Body of pancreas (tissue), 4 donors: ENCODE results near the gene VAV2.

Source experiments
- POLR2A ChIP-seq, 3 donors: fragments of 450-650 bp; IDR thresholded peaks; one replicate each; pipeline ENCODE4 v1.6.1; 2016; ENCODE audit warnings: antibody characterized with exemption in 3 of 3, mild to moderate bottlenecking in 2 of 3
- TF ChIP-seq, protein P1 (sequence below), 7 experiments: fragments of 450-650 bp in 4 of 7; fragments of 200-600 bp in 3 of 7; sonication (generic) in 3 of 7; IDR thresholded peaks; one replicate each; pipeline ENCODE4 v1.5.1; 2016 to 2019; ENCODE audit warnings: antibody characterized with exemption in 7 of 7

DNA sequence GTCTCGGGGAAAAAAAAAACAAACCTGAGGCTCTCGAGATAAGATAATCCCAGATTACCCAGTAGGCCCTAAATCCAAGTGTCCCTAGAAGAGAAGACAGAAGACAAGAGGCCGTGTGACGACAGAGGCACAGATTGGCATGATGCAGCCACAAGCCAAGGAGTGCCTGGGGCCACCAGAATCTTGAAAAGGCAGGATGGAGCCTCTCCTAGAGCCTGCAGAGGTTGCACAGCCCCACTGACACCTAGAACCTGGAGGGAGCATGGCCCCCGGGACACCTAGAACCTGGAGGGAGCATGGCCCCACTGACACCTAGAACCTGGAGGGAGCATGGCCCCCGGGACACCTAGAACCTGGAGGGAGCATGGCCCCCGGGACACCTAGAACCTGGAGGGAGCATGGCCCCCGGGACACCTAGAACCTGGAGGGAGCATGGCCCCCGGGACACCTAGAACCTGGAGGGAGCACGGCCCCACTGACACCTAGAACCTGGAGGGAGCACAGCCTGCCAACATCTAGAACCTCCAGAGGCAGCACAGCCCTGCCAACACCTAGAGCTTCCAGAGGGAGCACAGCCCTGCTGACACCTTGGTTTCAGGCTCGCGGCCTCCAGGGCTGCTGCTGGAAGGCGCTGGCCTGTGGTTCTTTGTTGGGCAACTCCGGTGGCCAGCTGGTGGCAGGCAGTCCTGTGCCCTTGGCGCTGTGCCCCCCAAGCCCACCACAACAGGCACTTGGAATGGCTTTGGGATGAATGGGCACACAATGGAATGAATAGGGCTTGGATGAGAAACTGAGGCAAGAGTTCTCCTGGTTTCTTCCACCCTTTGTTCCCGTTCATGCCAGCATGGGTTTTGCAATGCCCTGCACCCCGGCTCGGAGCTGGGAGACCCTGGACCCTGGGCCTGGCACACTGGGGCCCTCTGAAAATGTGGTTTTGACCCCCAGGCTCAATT is 39.2 kb downstream of the VAV2 start:
- TF ChIP-seq, protein P1, sequence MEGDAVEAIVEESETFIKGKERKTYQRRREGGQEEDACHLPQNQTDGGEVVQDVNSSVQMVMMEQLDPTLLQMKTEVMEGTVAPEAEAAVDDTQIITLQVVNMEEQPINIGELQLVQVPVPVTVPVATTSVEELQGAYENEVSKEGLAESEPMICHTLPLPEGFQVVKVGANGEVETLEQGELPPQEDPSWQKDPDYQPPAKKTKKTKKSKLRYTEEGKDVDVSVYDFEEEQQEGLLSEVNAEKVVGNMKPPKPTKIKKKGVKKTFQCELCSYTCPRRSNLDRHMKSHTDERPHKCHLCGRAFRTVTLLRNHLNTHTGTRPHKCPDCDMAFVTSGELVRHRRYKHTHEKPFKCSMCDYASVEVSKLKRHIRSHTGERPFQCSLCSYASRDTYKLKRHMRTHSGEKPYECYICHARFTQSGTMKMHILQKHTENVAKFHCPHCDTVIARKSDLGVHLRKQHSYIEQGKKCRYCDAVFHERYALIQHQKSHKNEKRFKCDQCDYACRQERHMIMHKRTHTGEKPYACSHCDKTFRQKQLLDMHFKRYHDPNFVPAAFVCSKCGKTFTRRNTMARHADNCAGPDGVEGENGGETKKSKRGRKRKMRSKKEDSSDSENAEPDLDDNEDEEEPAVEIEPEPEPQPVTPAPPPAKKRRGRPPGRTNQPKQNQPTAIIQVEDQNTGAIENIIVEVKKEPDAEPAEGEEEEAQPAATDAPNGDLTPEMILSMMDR (IDR thresholded peaks at IDR 0.05): no peak
- TF ChIP-seq POLR2A (IDR thresholded peaks at IDR 0.05): no peak
